ENCODE measurements around the gene ENPP6. TPM values are rescaled to one million over a fixed set of nuclear protein-coding genes. Genes with fewer than 3 reads are reported as not detected.

The ENPP6 gene
- polyA plus RNA-seq, 1 of the 3 experiments (the other 2 are of a cell fraction) = not detected

GRCh38 chr4:184248216-184248615, 30.5 kb upstream of the ENPP6 start (continued):
- TF ChIP-seq USF1 (IDR thresholded peaks at IDR 0.05; ENCODE audit: borderline replicate concordance, low read depth) (no peak), NRF1 (IDR thresholded peaks at IDR 0.05; ENCODE audit: low read depth, low read length) (no peak), CHD2 (IDR thresholded peaks at IDR 0.05; ENCODE audit: low read length, partially characterized antibody) (no peak), MEF2A (IDR thresholded peaks at IDR 0.05; ENCODE audit: borderline replicate concordance, low read depth) (no peak), SMC3 (IDR thresholded peaks at IDR 0.05; ENCODE audit: low read depth, low read length) (no peak), RXRA (IDR thresholded peaks at IDR 0.05; ENCODE audit: borderline replicate concordance, low read depth) (no peak)

- ChIA-PET CTCF (interaction anchor here (1.1 to 2.3 kb wide), 3 partner anchors 14 to 79 kb away, joined by 3 to 13 read pairs (median 8); no protein-coding TSS in a partner anchor), POLR2A (no interaction called here)
- DNase-seq = no peak
- Histone ChIP-seq H3K4me1 (ENCODE audit: control insufficient read depth in 1 of 2, insufficient read depth in 2 of 2, low read depth in 1 of 2, low read length in 1 of 2) (no peaks in the 10 kb centered on the region), H3K9me3 (no peaks in the 10 kb centered on the region), H3F3A (replicated peaks; ENCODE audit: insufficient read depth) (no peaks in the 10 kb centered on the region), H3K9ac (no peak overlapping the region), H3K9me2 (no peaks in the 10 kb centered on the region), H3K79me2 (ENCODE audit: insufficient read depth) (no peaks in the 10 kb centered on the region), H3K4me2 (no peak overlapping the region), H4K20me1 (ENCODE audit: insufficient read depth) (no peaks in the 10 kb centered on the region), H3K27ac (ENCODE audit: low read depth in 2 of 2, low read length in 1 of 2) (no peak overlapping the region), H3K36me3 (replicated peaks in 1 of 2; ENCODE audit: control insufficient read depth in 1 of 2, insufficient read depth in 2 of 2, low read length in 1 of 2) (no peaks in the 10 kb centered on the region), H3K4me3 (ENCODE audit: low read depth in 2 of 2, low read length in 1 of 2) (no peak overlapping the region), H3K27me3 (ENCODE audit: insufficient read depth) (no peaks in the 10 kb centered on the region), H2AFZ (ENCODE audit: low read depth) (no peak overlapping the region)
- no peak for TF ChIP-seq EZH2phosphoT487 (IDR thresholded peaks at IDR 0.05; ENCODE audit: borderline replicate concordance, low read depth)
- no peak for TF ChIP-seq RAD21 (IDR thresholded peaks at IDR 0.05; ENCODE audit: low read length)
- TF ChIP-seq USF1 (IDR thresholded peaks at IDR 0.05; ENCODE audit: borderline replicate concordance, low read depth) = no peak
- no peak for TF ChIP-seq PBX3 (IDR thresholded peaks at IDR 0.05)
- TF ChIP-seq TCF12 (IDR thresholded peaks at IDR 0.05) = no peak
- TF ChIP-seq SIN3A (IDR thresholded peaks at IDR 0.05; ENCODE audit: borderline replicate concordance, low read depth, low read length) = no peak
- TF ChIP-seq MEF2A (IDR thresholded peaks at IDR 0.05; ENCODE audit: borderline replicate concordance, low read depth) = no peak
- TF ChIP-seq NFIC (IDR thresholded peaks at IDR 0.05; ENCODE audit: borderline replicate concordance) = no peak
- no peak for TF ChIP-seq ZBTB33 (IDR thresholded peaks at IDR 0.05; ENCODE audit: borderline replicate concordance, low read depth)
- TF ChIP-seq TEAD4 (IDR thresholded peaks at IDR 0.05; ENCODE audit: borderline replicate concordance, insufficient read depth) = no peak
- no peak for TF ChIP-seq RXRA (IDR thresholded peaks at IDR 0.05; ENCODE audit: borderline replicate concordance, low read depth)
- no peak for TF ChIP-seq RCOR1 (IDR thresholded peaks at IDR 0.05; ENCODE audit: low read length)
- no peak for TF ChIP-seq GATA2 (CRISPR knock-in tag; IDR thresholded peaks at IDR 0.05)
- TF ChIP-seq POLR2AphosphoS5 (IDR thresholded peaks at IDR 0.05; ENCODE audit: low read depth, low read length) = no peak
- TF ChIP-seq JUND (IDR thresholded peaks at IDR 0.05) = no peak
- no peak for TF ChIP-seq SMC3 (IDR thresholded peaks at IDR 0.05; ENCODE audit: low read depth, low read length)
- no peak for TF ChIP-seq CHD2 (IDR thresholded peaks at IDR 0.05; ENCODE audit: low read length, partially characterized antibody)
- WGBS (ENCODE audit: low lambda C conversion rate) = 28% methylated on average over 1 of the region's 1 CpG
These were observed 29.7 kb upstream of the ENPP6 start for GRCh38 chr4:184247421-184247820.

All from SK-N-SH (cell line).